ENCODE measurements around the gene SLC4A1.

- TF ChIP-seq RAD21 (IDR thresholded peaks at IDR 0.05; ENCODE audit: low read depth), result peak; percentile 72
- TF ChIP-seq FOXM1 (IDR thresholded peaks at IDR 0.05; ENCODE audit: borderline replicate concordance, low read depth), result no peak
- TF ChIP-seq ZBTB7A (IDR thresholded peaks at IDR 0.05; ENCODE audit: low read depth), result no peak
- no peak for TF ChIP-seq NFIC (IDR thresholded peaks at IDR 0.05)
- no peak for TF ChIP-seq EGR1 (IDR thresholded peaks at IDR 0.05)
- TF ChIP-seq MAX (IDR thresholded peaks at IDR 0.05), result no peak
- TF ChIP-seq EP300 (IDR thresholded peaks at IDR 0.05; ENCODE audit: borderline replicate concordance), result no peak
These were observed 64.0 kb downstream of the SLC4A1 start for GRCh38 chr17:44203731-44204440.
